H1 (cell line): Measurements from ENCODE around the gene DUSP12. TPM values are rescaled to one million over a fixed set of nuclear protein-coding genes. Genes with fewer than 3 reads are reported as not detected.

Experiments
- CHD7 ChIP-seq: fragments of 300-600 bp; sonication (generic); IDR thresholded peaks from 2 replicates; pipeline ENCODE4 v1.7.1; 2012; ENCODE audit warnings: low read length, moderate library complexity, mild to moderate bottlenecking, inconsistent platforms; ENCODE audit not compliant: insufficient replicate concordance
- CREB1 ChIP-seq: IDR thresholded peaks from 2 replicates; pipeline ENCODE4 v1.6.1; 2012; ENCODE audit warnings: inconsistent platforms
- EGR1 ChIP-seq: IDR thresholded peaks from 2 replicates; pipeline ENCODE4 v1.6.1; 2011; ENCODE audit warnings: low read depth, low read length, borderline replicate concordance
- KDM4A ChIP-seq: IDR thresholded peaks from one replicate; pipeline ENCODE4 v1.7.1; 2012; ENCODE audit warnings: low read depth, mild to moderate bottlenecking, moderate library complexity, low read length, inconsistent platforms; ENCODE audit not compliant: severe bottlenecking
- MAFK ChIP-seq: IDR thresholded peaks from 2 replicates; pipeline ENCODE4 v1.6.1; 2012; ENCODE audit warnings: low read depth, mild to moderate bottlenecking, improper control_type of control experiment, low read length
- POLR2AphosphoS5 ChIP-seq: IDR thresholded peaks from 2 replicates; pipeline ENCODE4 v1.6.1; 2011; ENCODE audit warnings: low read depth, low read length
- RFX5 ChIP-seq: IDR thresholded peaks from 2 replicates; pipeline ENCODE4 v1.6.1; 2011; ENCODE audit warnings: low read depth, low read length, improper control_type of control experiment, borderline replicate concordance
- SP1 ChIP-seq: IDR thresholded peaks from 2 replicates; pipeline ENCODE4 v1.6.1; 2011; ENCODE audit warnings: low read depth, low read length
- SP4 ChIP-seq: IDR thresholded peaks from 2 replicates; pipeline ENCODE4 v1.6.1; 2012; ENCODE audit warnings: low read length, inconsistent platforms
- USF2 ChIP-seq: IDR thresholded peaks from 2 replicates; pipeline ENCODE4 v1.6.1; 2011; ENCODE audit warnings: low read length, improper control_type of control experiment
- polyA plus RNA-seq, 7 experiments: library from polyadenylated mRNA; depleted of rRNA in 3 of 7; stranded (reverse) in 5 of 7; unstranded in 2 of 7; fragments of >200 nt in 5 of 7; fragments of 200-250 nt in 2 of 7; gene quantifications; 1 replicate in 5 of 7; 2 replicates in 1 of 7; 4 replicates in 1 of 7; pipeline versions ENCODE4 v1.2.1 to v1.2.3, GENCODE V29; 2011 to 2013; ENCODE audit warnings: missing spikeins in 2 of 7, mixed read lengths in 2 of 7
- total RNA-seq: library from RNA; stranded (reverse); fragmentation: NEBNext Ultra II Directional; extraction: Animal tissue kit (Norgen Biotek cat#: 25700); gene quantifications from 2 replicates; pipeline ENCODE4 v1.2.1, GENCODE V29; 2021

Gene DUSP12
- total and polyA plus RNA-seq, 2 of the 8 experiments (the other 6 are each of a cell fraction or from before 2014, with no cell fraction given): 27.6 to 33.9 TPM

- no peak for TF ChIP-seq CHD7
- no peak for TF ChIP-seq EGR1
- peak; percentile 40; the same call in 1 of the 2 replicates for TF ChIP-seq SP1
- no peak for TF ChIP-seq POLR2AphosphoS5
- TF ChIP-seq USF2: no peak
- TF ChIP-seq MAFK: no peak
- no peak for TF ChIP-seq SP4
- TF ChIP-seq CREB1: peak; percentile 88
- no peak for TF ChIP-seq RFX5
- TF ChIP-seq KDM4A: peak; percentile 70
Measured at GRCh38 chr1:161766102-161766981, 16.8 kb downstream of the DUSP12 start, which contains the start of gene ATF6 (continued).
